ENCODE data around the gene RNLS. TPM values are rescaled to one million over a fixed set of nuclear protein-coding genes. Genes with fewer than 3 reads are reported as not detected.

The RNLS gene
- total RNA-seq, 1 experiment from 2014 or later: 9.7 TPM

DNA sequence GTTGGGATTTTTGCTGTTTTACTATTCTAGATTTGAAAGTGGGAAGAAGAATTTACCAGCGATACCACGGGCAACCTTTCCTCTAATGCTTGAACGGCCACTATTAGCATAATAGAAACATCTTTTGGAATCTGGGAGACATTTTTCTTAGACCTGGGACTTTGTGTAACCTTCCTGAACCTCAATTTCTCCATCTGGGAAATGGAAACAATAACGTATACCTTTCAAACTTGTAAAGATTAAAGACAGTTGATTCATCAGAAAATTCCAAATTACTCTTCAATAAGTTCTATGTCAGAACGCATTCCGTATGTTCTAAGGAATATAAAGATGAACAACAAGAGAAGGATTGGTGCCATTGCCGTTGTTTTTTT lies 453 bp upstream of the RNLS start:
- no peak for DNase-seq
- Histone ChIP-seq H3K27me3 (ENCODE audit: control insufficient read depth, insufficient read depth, low read length) (peaks cover 1% of the 10 kb centered on the region; the same call in 1 of the 2 replicates), H3K4me3 (ENCODE audit: insufficient read depth, low read depth, low read length) (peak overlapping the region; percentile 81), H3K36me3 (replicated peaks; ENCODE audit: control insufficient read depth, insufficient read depth, low read length) (no peaks in the 10 kb centered on the region)

DNA sequence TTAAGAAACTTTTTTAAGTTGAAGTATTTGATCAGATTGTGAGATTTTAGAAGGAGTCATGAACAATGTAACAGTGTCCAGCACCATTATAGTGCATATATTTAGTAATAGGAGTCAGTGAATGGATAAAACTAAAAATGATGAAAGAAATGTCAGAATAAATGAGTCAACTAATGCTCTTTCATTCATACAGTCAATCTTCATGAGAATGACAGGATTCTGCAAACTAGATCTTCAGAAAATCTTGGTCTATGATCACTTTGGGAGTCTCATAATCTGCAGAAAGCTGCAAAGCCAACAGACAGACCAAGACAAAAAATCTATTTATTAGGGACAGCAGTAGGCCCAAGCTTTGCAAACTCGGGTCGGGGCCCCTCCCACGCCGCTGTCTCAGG lies 710 bp downstream of the RNLS start:
- Histone ChIP-seq H3K27me3 (ENCODE audit: control insufficient read depth, insufficient read depth, low read length) (peaks cover 1% of the 10 kb centered on the region; the same call in 1 of the 2 replicates), H3K36me3 (replicated peaks; ENCODE audit: control insufficient read depth, insufficient read depth, low read length) (no peaks in the 10 kb centered on the region), H3K4me3 (ENCODE audit: insufficient read depth, low read depth, low read length) (peak overlapping the region; percentile 81)
- no peak for DNase-seq

- DNase-seq: no peak
- H3K36me3 ChIP-seq (replicated peaks; ENCODE audit: control insufficient read depth, insufficient read depth, low read length): no peaks in the 10 kb centered on the region
- no peak overlapping the region for H3K4me3 ChIP-seq (ENCODE audit: insufficient read depth, low read depth, low read length)
- no peaks in the 10 kb centered on the region for H3K27me3 ChIP-seq (ENCODE audit: control insufficient read depth, insufficient read depth, low read length)
These were observed 18.0 kb downstream of the RNLS start for GRCh38 chr10:88565072-88565471.

DNA sequence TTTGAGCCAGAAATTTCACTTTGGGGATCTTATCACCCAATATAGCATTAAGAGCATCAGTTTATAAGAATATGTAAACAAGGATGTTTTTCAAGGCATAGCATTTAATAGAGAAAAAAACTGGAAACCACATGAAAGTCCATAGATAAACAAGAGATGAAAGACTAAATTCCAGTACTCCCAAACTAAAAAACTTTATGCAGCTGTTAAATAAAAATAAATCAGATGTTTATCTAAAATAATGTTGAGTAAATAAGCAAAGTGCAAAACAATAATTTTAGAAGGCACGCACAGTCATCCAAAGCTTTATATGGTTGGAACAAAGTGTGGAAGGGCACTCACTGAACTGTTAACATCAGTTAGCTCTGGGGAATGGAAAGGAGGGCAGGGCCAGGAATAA lies 21.0 kb downstream of the RNLS start:
- Histone ChIP-seq H3K4me3 (ENCODE audit: insufficient read depth, low read depth, low read length) (no peak overlapping the region), H3K36me3 (replicated peaks; ENCODE audit: control insufficient read depth, insufficient read depth, low read length) (no peaks in the 10 kb centered on the region), H3K27me3 (ENCODE audit: control insufficient read depth, insufficient read depth, low read length) (no peaks in the 10 kb centered on the region)
- no peak for DNase-seq

GRCh38 chr10:88557658-88558057 lies 25.5 kb downstream of the RNLS start:
- Histone ChIP-seq H3K4me3 (ENCODE audit: insufficient read depth, low read depth, low read length) (no peak overlapping the region), H3K27me3 (ENCODE audit: control insufficient read depth, insufficient read depth, low read length) (no peaks in the 10 kb centered on the region), H3K36me3 (replicated peaks; ENCODE audit: control insufficient read depth, insufficient read depth, low read length) (no peaks in the 10 kb centered on the region)
- DNase-seq: no peak

DNA sequence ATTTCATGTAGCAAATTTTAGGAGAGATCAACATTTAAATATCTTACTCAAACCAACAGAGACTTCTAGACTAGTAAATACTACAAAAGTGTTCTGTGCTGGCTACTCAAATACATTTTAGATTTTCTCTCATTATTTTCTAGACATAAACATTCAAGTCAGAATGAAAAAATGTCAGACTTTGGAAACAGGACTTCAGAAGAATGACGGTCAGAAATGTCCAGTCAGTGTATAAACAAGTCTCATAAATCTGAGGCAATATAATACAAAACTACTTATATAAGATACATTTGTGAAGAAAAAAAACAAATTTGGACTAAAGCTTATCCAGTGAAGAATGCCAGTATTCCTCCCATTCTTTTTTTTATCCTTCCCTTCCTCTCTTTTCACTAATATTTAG lies 25.9 kb downstream of the RNLS start:
- Histone ChIP-seq H3K27me3 (ENCODE audit: control insufficient read depth, insufficient read depth, low read length) (no peaks in the 10 kb centered on the region), H3K4me3 (ENCODE audit: insufficient read depth, low read depth, low read length) (no peak overlapping the region), H3K36me3 (replicated peaks; ENCODE audit: control insufficient read depth, insufficient read depth, low read length) (no peaks in the 10 kb centered on the region)
- DNase-seq: no peak

DNA sequence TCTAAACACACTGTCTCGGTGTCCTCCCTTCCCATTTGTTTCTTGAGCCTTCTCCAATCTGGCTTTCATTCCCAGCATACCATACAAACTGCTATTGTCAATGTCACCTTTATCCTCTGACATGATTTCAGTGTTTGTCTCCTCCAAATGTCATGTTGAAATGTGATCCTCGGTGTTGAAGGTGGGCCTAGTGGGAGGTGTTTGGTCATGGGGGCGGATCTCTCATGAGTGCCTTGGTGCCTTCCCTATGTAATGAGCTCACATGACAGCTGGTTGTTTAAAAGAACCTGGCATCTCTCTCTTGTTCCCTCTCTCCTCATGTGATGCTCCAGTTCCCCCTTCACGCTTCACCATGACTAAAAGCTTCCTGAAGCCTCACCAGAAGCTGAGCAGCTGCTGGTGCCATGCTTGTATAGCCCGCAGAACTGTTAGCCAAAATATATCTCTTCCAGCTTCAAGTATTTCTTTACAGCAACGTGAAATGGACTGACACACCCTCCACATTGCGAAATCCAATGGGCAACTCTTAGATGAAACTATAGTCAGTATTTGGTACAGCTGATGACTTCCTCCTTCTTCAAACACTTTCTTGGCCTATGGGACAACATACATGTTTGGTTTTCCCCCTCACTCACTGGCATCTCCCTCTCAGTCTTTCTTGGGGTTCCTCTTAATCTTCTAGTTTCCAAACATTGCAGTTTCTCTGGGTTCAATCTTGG lies 27.8 kb downstream of the RNLS start:
- Histone ChIP-seq H3K4me3 (ENCODE audit: insufficient read depth, low read depth, low read length) (no peak overlapping the region), H3K27me3 (ENCODE audit: control insufficient read depth, insufficient read depth, low read length) (no peaks in the 10 kb centered on the region), H3K36me3 (replicated peaks; ENCODE audit: control insufficient read depth, insufficient read depth, low read length) (no peaks in the 10 kb centered on the region)
- no peak for DNase-seq

GRCh38 chr10:88553116-88553752 lies 29.9 kb downstream of the RNLS start:
- H3K4me3 ChIP-seq (ENCODE audit: insufficient read depth, low read depth, low read length): no peak overlapping the region
- DNase-seq: peak; percentile 13
- no peaks in the 10 kb centered on the region for H3K27me3 ChIP-seq (ENCODE audit: control insufficient read depth, insufficient read depth, low read length)

DNA sequence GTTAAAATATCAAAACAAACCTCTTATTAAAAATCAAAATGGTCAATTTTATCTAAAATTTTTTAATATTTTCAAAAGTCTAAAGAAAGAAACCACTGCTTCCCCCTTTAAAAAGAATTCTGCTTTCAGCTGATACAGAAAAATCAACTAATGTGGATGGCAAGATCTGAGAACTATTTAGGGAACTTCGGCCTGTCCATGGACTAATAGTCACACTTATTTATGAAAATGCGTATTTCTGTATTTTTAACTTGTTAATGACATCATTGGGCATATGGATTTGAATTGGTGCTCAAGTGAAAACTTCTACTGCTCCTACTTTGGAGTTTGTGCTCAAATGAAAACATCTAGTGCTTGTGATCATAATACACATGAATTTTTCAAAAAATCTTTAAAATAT lies 31.9 kb downstream of the RNLS start:
- Histone ChIP-seq H3K36me3 (replicated peaks; ENCODE audit: control insufficient read depth, insufficient read depth, low read length) (no peaks in the 10 kb centered on the region), H3K27me3 (ENCODE audit: control insufficient read depth, insufficient read depth, low read length) (no peaks in the 10 kb centered on the region), H3K4me3 (ENCODE audit: insufficient read depth, low read depth, low read length) (no peak overlapping the region)
- no peak for DNase-seq

More at GRCh38 chr10:88553116-88553752, 29.9 kb downstream of the RNLS start:
- H3K36me3 ChIP-seq (replicated peaks; ENCODE audit: control insufficient read depth, insufficient read depth, low read length): no peaks in the 10 kb centered on the region

- H3K4me3 ChIP-seq (ENCODE audit: insufficient read depth, low read depth, low read length): no peak overlapping the region
- no peak for DNase-seq
- H3K36me3 ChIP-seq (replicated peaks; ENCODE audit: control insufficient read depth, insufficient read depth, low read length): no peaks in the 10 kb centered on the region
- H3K27me3 ChIP-seq (ENCODE audit: control insufficient read depth, insufficient read depth, low read length): no peaks in the 10 kb centered on the region
These were observed 36.6 kb downstream of the RNLS start for GRCh38 chr10:88546497-88546896.

DNA sequence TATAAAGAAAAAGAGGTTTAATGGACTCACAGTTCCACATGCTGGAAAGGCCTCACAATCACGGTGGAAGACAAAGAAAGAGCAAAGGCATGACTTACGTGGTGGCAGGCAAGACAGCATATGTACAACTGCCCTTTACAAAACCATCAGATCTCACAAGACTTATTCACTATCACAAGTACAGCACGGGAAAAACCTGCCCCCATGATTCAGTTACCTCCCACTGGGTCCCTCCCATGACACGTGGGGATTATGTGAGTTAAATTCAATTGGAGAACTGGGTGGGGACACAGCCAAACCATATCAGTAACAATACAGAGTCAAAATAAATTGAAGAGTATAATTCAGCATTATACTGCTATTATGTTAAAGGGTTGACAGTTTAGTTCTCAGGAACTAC lies 37.8 kb downstream of the RNLS start:
- no peaks in the 10 kb centered on the region for H3K27me3 ChIP-seq (ENCODE audit: control insufficient read depth, insufficient read depth, low read length)
- H3K36me3 ChIP-seq (replicated peaks; ENCODE audit: control insufficient read depth, insufficient read depth, low read length): no peaks in the 10 kb centered on the region
- no peak for DNase-seq
- H3K4me3 ChIP-seq (ENCODE audit: insufficient read depth, low read depth, low read length): no peak overlapping the region

- DNase-seq: no peak
- no peaks in the 10 kb centered on the region for H3K36me3 ChIP-seq (replicated peaks; ENCODE audit: control insufficient read depth, insufficient read depth, low read length)
These were observed 38.8 kb downstream of the RNLS start for GRCh38 chr10:88544140-88544870.

GRCh38 chr10:88542522-88542921 lies 40.6 kb downstream of the RNLS start:
- Histone ChIP-seq H3K36me3 (replicated peaks; ENCODE audit: control insufficient read depth, insufficient read depth, low read length) (no peaks in the 10 kb centered on the region), H3K27me3 (ENCODE audit: control insufficient read depth, insufficient read depth, low read length) (no peaks in the 10 kb centered on the region), H3K4me3 (ENCODE audit: insufficient read depth, low read depth, low read length) (no peak overlapping the region)
- DNase-seq: no peak

More at GRCh38 chr10:88544140-88544870, 38.8 kb downstream of the RNLS start:
- Histone ChIP-seq H3K27me3 (ENCODE audit: control insufficient read depth, insufficient read depth, low read length) (no peaks in the 10 kb centered on the region), H3K4me3 (ENCODE audit: insufficient read depth, low read depth, low read length) (no peak overlapping the region)

- DNase-seq: no peak
- no peaks in the 10 kb centered on the region for H3K36me3 ChIP-seq (replicated peaks; ENCODE audit: control insufficient read depth, insufficient read depth, low read length)
- no peak overlapping the region for H3K4me3 ChIP-seq (ENCODE audit: insufficient read depth, low read depth, low read length)
- no peaks in the 10 kb centered on the region for H3K27me3 ChIP-seq (ENCODE audit: control insufficient read depth, insufficient read depth, low read length)
These were observed 41.9 kb downstream of the RNLS start for GRCh38 chr10:88541116-88541626.

DNA sequence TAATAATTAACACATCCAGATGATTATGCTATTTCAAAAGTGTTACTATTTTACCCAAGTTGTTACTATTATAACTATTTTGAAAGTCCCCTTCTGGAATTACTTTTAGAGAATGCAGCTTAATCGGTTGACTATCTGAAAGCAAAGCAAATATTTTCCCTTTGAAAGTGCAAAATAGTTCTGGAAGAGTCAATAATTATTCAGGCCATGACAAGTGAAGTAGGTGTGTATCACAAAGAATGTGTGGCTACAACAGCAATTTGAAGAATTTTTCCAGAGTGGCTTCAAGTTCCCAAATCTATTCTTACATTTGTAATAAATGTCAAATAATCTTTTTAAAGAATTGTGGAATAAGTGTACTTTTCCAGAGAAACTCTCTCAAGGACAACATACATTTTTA lies 42.8 kb downstream of the RNLS start:
- Histone ChIP-seq H3K36me3 (replicated peaks; ENCODE audit: control insufficient read depth, insufficient read depth, low read length) (no peaks in the 10 kb centered on the region), H3K4me3 (ENCODE audit: insufficient read depth, low read depth, low read length) (no peak overlapping the region), H3K27me3 (ENCODE audit: control insufficient read depth, insufficient read depth, low read length) (no peaks in the 10 kb centered on the region)
- no peak for DNase-seq

Data from H7 (cell line).